ENCODE results near the gene N4BP2L1. TPM values are rescaled to one million over a fixed set of nuclear protein-coding genes. Genes with fewer than 3 reads are reported as not detected.

N4BP2L1 gene
- total RNA-seq, 1 donor from 2014 or later, result 10.2 TPM

GRCh38 chr13:32446773-32447465 is 19.0 kb upstream of the N4BP2L1 start:
- Mint-ChIP-seq H3K9me3 (ENCODE audit: unreplicated experiment) (no peaks in the 10 kb centered on the region), H3K27ac (ENCODE audit: unreplicated experiment) (no peak overlapping the region), H3K27me3 (ENCODE audit: unreplicated experiment) (no peaks in the 10 kb centered on the region), H3K4me3 (ENCODE audit: unreplicated experiment) (no peak overlapping the region), H3K36me3 (ENCODE audit: unreplicated experiment) (peaks cover 27% of the 10 kb centered on the region), H3K4me1 (ENCODE audit: unreplicated experiment) (no peaks in the 10 kb centered on the region)
- TF ChIP-seq CTCF (IDR thresholded peaks at IDR 0.05), result no peak
- no peak for DNase-seq (ENCODE audit: extremely low spot score, unreplicated experiment)

DNA sequence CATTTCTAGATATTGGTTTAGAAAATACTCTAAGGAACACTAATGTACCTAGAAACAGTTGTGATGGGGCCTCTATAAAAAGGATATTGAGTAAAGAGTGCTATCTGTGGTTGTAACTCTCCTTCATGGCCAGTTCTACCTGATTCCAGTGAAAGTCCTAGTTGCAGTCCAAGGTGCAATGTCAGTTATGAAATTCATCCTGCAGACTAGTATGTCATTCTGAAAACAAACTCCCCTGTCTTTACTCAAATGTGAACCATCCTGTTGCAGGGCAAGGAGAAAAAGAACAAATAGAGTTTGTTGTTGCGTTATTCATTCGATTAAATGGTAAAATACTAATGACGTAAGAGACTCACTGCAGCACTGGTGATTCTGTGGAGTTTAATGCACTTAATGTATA is 18.3 kb upstream of the N4BP2L1 start:
- TF ChIP-seq CTCF (IDR thresholded peaks at IDR 0.05), result no peak
- Mint-ChIP-seq H3K36me3 (ENCODE audit: unreplicated experiment) (peaks cover 25% of the 10 kb centered on the region), H3K4me3 (ENCODE audit: unreplicated experiment) (no peak overlapping the region), H3K27ac (ENCODE audit: unreplicated experiment) (no peak overlapping the region), H3K27me3 (ENCODE audit: unreplicated experiment) (no peaks in the 10 kb centered on the region), H3K9me3 (ENCODE audit: unreplicated experiment) (no peaks in the 10 kb centered on the region), H3K4me1 (ENCODE audit: unreplicated experiment) (no peaks in the 10 kb centered on the region)
- no peak for DNase-seq (ENCODE audit: extremely low spot score, unreplicated experiment)

GRCh38 chr13:32445461-32445860 is 17.5 kb upstream of the N4BP2L1 start:
- no peak for TF ChIP-seq CTCF (IDR thresholded peaks at IDR 0.05)
- no peaks in the 10 kb centered on the region for H3K9me3 Mint-ChIP-seq (ENCODE audit: unreplicated experiment)
- peaks cover 24% of the 10 kb centered on the region for H3K36me3 Mint-ChIP-seq (ENCODE audit: unreplicated experiment)
- no peak overlapping the region for H3K27ac Mint-ChIP-seq (ENCODE audit: unreplicated experiment)
- no peaks in the 10 kb centered on the region for H3K27me3 Mint-ChIP-seq (ENCODE audit: unreplicated experiment)
- DNase-seq (ENCODE audit: extremely low spot score, unreplicated experiment), result no peak
- H3K4me1 Mint-ChIP-seq (ENCODE audit: unreplicated experiment), result no peaks in the 10 kb centered on the region
- no peak overlapping the region for H3K4me3 Mint-ChIP-seq (ENCODE audit: unreplicated experiment)

GRCh38 chr13:32443111-32443510 is 15.2 kb upstream of the N4BP2L1 start:
- H3K4me1 Mint-ChIP-seq (ENCODE audit: unreplicated experiment), result peaks cover 11% of the 10 kb centered on the region
- no peak overlapping the region for H3K27ac Mint-ChIP-seq (ENCODE audit: unreplicated experiment)
- H3K27me3 Mint-ChIP-seq (ENCODE audit: unreplicated experiment), result no peaks in the 10 kb centered on the region
- no peak for TF ChIP-seq CTCF (IDR thresholded peaks at IDR 0.05)
- no peak overlapping the region for H3K4me3 Mint-ChIP-seq (ENCODE audit: unreplicated experiment)
- H3K36me3 Mint-ChIP-seq (ENCODE audit: unreplicated experiment), result peaks cover 25% of the 10 kb centered on the region
- H3K9me3 Mint-ChIP-seq (ENCODE audit: unreplicated experiment), result no peaks in the 10 kb centered on the region
- DNase-seq (ENCODE audit: extremely low spot score, unreplicated experiment), result no peak

DNA sequence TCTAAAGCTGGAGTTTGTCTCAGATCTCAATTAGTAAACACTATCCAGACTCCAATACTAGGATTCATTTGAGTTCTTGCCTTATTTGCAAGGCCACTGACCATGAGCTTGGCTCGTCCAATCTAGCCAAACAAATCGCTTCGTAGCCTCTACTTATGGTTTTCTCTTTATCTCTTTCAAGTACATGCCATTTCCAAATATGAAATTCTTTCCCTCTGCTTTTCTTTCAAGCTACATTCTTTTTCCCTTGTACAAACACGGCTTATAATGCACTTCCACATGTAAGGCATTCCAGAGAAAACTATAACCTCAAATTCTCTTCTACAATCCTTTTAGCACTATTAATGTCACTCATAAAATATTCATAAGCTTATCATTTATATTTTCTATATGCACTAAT is 10.9 kb upstream of the N4BP2L1 start:
- Mint-ChIP-seq H3K4me3 (ENCODE audit: unreplicated experiment) (no peak overlapping the region), H3K36me3 (ENCODE audit: unreplicated experiment) (peaks cover 36% of the 10 kb centered on the region), H3K9me3 (ENCODE audit: unreplicated experiment) (no peaks in the 10 kb centered on the region), H3K4me1 (ENCODE audit: unreplicated experiment) (peaks cover 11% of the 10 kb centered on the region), H3K27ac (ENCODE audit: unreplicated experiment) (no peak overlapping the region), H3K27me3 (ENCODE audit: unreplicated experiment) (no peaks in the 10 kb centered on the region)
- DNase-seq (ENCODE audit: extremely low spot score, unreplicated experiment), result no peak
- TF ChIP-seq CTCF (IDR thresholded peaks at IDR 0.05), result no peak
